NB4 (cell line): ENCODE data around the gene CRYAB.

Experiments
- DNase-seq: peaks from one replicate; pipeline ENCODE4 v3.0.0; 2010; ENCODE audit warnings: low read depth
- H3K4me3 ChIP-seq: one replicate; pipeline ENCODE4 v1.5.1; 2011; ENCODE audit warnings: mild to moderate bottlenecking, low read depth, low read length, moderate library complexity
- CTCF ChIP-seq: IDR thresholded peaks from one replicate; pipeline ENCODE4 v1.5.1; 2012; ENCODE audit warnings: low read depth, low read length
- MAX ChIP-seq: IDR thresholded peaks from 2 replicates; pipeline ENCODE4 v1.6.1; 2011; ENCODE audit warnings: low read depth, low read length
- MYC ChIP-seq: IDR thresholded peaks from 2 replicates; pipeline ENCODE4 v1.6.1; 2011; ENCODE audit warnings: low read depth, low read length
- POLR2A ChIP-seq: IDR thresholded peaks from 2 replicates; pipeline ENCODE4 v1.6.1; 2011; ENCODE audit warnings: mild to moderate bottlenecking; ENCODE audit not compliant: insufficient read length; ENCODE audit errors: extremely low read depth

Gene CRYAB

GRCh38 chr11:111870886-111871692, 40.5 kb downstream of the CRYAB start, which contains the start of gene ALG9:
Gene ALG9 (minus strand): TSS chr11:111871581. CDS start chr11:111871482, 99 bp downstream.
- peak within 1 kb of the TSS; percentile 78 for H3K4me3 ChIP-seq
- no peak for TF ChIP-seq CTCF
- TF ChIP-seq MYC = 0 out of 2 replicates have a peak, but pooled peaks have one; percentile 34
- peak; percentile 55 for TF ChIP-seq MAX
- peak; percentile 52 for TF ChIP-seq POLR2A
- peak; percentile 90 for DNase-seq

- DNase-seq = no peak
- no peak for TF ChIP-seq POLR2A
- no peak for TF ChIP-seq CTCF
- TF ChIP-seq MAX = no peak
- TF ChIP-seq MYC = no peak
- H3K4me3 ChIP-seq = peak overlapping the region; percentile 78
Measured at GRCh38 chr11:111870522-111870885, 41.1 kb downstream of the CRYAB start.

- no peak for DNase-seq
- peak overlapping the region; percentile 78 for H3K4me3 ChIP-seq
Measured at GRCh38 chr11:111870113-111870512, 41.5 kb downstream of the CRYAB start.

GRCh38 chr11:111860257-111860656, 51.3 kb downstream of the CRYAB start:
- H3K4me3 ChIP-seq = no peak overlapping the region
- TF ChIP-seq MYC (no peak), POLR2A (no peak), MAX (no peak), CTCF (no peak)
- no peak for DNase-seq

More at GRCh38 chr11:111870113-111870512, 41.5 kb downstream of the CRYAB start:
- TF ChIP-seq MAX = no peak
- no peak for TF ChIP-seq CTCF
- TF ChIP-seq MYC = no peak
- no peak for TF ChIP-seq POLR2A
